PC-9 (cell line): ENCODE data around the gene UVSSA.

Experiments
- EZH2 ChIP-seq: fragments of 200-600 bp; sonication (generic); IDR thresholded peaks from 2 replicates; pipeline ENCODE4 v1.8.0; 2017; ENCODE audit warnings: antibody characterized with exemption, low read depth
- TF ChIP-seq, protein P1 (sequence below): fragments of 200-600 bp; sonication (generic); conservative IDR thresholded peaks from 2 replicates; pipeline ENCODE4 v1.6.1; 2017; ENCODE audit warnings: mixed run types, antibody characterized with exemption, mild to moderate bottlenecking, moderate library complexity

DNA sequence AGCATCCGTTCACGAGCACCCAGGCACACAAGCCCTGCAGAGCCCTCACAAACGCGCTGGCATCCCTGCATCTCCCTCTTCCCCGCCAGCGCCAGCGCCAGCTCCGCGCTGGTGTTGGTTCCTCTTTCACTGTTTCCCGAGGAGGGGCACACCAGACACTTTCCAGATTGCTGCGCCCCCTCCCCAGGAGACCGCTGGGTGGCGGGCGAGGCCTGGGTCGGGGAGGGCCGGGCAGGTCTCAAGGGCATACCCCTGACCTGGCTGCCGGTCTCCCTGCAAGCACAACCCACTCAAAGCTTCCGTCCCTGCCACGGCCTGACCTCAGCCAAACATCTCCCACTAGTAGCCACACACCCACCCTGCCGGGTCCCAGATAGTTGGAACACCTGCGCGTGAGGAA lies 61.4 kb downstream of the UVSSA start:
- TF ChIP-seq, protein P1, sequence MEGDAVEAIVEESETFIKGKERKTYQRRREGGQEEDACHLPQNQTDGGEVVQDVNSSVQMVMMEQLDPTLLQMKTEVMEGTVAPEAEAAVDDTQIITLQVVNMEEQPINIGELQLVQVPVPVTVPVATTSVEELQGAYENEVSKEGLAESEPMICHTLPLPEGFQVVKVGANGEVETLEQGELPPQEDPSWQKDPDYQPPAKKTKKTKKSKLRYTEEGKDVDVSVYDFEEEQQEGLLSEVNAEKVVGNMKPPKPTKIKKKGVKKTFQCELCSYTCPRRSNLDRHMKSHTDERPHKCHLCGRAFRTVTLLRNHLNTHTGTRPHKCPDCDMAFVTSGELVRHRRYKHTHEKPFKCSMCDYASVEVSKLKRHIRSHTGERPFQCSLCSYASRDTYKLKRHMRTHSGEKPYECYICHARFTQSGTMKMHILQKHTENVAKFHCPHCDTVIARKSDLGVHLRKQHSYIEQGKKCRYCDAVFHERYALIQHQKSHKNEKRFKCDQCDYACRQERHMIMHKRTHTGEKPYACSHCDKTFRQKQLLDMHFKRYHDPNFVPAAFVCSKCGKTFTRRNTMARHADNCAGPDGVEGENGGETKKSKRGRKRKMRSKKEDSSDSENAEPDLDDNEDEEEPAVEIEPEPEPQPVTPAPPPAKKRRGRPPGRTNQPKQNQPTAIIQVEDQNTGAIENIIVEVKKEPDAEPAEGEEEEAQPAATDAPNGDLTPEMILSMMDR: no peak
- no peak for TF ChIP-seq EZH2
